Fibroblast of the aortic adventitia (primary cell): ENCODE data around the gene SNHG17. TPM values are rescaled to one million over a fixed set of nuclear protein-coding genes. Genes with fewer than 3 reads are reported as not detected.
A peak's percentile ranks its signal among the peaks of the same experiment; 100 is the strongest.

Experiments used
- DNase-seq: peaks from one replicate; pipeline ENCODE4 v3.0.0-alpha.2; 2010; ENCODE audit warnings: low read depth
- H3K4me3 ChIP-seq: 2 replicates; pipeline ENCODE4 v1.5.1; 2011; ENCODE audit warnings: low read depth, mild to moderate bottlenecking, control low read depth, low read length, moderate library complexity
- total RNA-seq: library from RNA; depleted of rRNA; stranded (reverse); fragments of >200 nt; gene quantifications from 2 replicates; pipeline ENCODE4 v1.2.3, GENCODE V29; 2012; ENCODE audit warnings: low replicate concordance
- TF ChIP-seq, protein P1 (sequence below): IDR thresholded peaks from 2 replicates; pipeline ENCODE4 v1.5.1; 2011; ENCODE audit warnings: mild to moderate bottlenecking, low read length, control low read depth, inconsistent platforms; ENCODE audit not compliant: insufficient read depth

SNHG17 gene
- total RNA-seq: 7.4 and 8.4 TPM in 2 replicates

DNA sequence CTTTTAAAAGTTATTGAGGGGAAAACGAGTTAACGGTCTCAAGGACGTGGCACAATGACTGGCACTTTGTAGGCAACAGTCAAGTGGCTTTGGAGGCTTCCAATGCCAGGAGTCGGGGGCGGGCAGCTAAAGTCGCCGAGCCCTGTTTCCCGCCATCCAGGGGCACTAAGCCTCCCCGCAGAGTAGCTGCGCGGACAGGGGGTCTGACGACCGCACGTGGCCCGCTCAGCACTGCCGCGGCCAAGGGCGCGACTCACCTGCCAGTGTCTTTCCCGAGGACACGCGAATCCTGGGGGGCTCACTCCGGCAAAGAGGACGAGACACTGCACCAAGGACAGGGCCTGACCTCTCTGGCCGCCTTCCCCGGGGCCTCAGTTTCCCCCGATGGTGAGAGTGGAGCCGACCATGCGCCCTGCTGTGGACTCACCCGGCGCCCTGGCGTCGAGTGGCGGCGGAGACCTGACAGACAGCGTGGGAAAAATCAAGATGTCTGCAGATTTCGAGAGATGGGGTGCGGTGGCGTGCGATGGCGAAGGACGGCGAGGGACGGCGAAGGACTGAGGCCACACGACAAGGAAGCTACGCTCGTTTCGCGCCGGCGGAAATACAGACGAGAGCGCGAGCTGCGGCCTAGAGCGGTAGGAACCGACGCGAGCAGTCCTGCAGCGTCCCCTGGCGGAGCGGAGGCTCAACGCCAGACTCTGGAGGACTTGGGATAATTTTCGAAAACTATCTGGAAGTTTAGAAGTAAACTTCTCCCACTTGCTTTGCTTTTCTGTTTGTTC, at the start of gene SNHG17:
Gene SNHG17, minus strand, starts transcription at position 559 of the 785 bp plus-strand sequence.
- H3K4me3 ChIP-seq: peak within 1 kb of the TSS; percentile 90
- DNase-seq: peak; percentile 96
- TF ChIP-seq, protein P1, sequence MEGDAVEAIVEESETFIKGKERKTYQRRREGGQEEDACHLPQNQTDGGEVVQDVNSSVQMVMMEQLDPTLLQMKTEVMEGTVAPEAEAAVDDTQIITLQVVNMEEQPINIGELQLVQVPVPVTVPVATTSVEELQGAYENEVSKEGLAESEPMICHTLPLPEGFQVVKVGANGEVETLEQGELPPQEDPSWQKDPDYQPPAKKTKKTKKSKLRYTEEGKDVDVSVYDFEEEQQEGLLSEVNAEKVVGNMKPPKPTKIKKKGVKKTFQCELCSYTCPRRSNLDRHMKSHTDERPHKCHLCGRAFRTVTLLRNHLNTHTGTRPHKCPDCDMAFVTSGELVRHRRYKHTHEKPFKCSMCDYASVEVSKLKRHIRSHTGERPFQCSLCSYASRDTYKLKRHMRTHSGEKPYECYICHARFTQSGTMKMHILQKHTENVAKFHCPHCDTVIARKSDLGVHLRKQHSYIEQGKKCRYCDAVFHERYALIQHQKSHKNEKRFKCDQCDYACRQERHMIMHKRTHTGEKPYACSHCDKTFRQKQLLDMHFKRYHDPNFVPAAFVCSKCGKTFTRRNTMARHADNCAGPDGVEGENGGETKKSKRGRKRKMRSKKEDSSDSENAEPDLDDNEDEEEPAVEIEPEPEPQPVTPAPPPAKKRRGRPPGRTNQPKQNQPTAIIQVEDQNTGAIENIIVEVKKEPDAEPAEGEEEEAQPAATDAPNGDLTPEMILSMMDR: peak; percentile 100

DNA sequence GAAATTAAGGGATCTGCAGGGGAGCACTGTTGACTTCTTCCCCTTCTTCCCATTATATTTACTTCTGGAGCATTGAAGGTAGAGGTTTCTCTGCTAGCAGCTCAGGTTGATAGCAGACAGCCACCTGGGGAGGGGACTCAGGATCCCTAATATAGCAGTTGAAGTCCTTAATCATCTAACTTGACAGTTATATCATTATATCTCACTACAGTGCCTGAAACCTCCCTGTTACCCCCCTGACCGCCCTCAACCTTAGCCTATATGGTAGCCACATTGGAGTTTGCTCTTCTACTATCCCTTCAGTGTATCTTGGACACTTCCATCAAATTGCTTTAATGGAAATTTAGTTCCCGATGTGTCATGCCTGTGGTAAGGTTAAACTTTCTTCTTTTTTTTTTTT, 44.5 kb upstream of the SNHG17 start:
- no peak for DNase-seq
- H3K4me3 ChIP-seq: no peak overlapping the region
- TF ChIP-seq, protein P1: no peak

- H3K4me3 ChIP-seq: no peak overlapping the region
- TF ChIP-seq, protein P1: no peak
- DNase-seq: no peak
Measured at GRCh38 chr20:38477747-38478146, 42.6 kb upstream of the SNHG17 start.

DNA sequence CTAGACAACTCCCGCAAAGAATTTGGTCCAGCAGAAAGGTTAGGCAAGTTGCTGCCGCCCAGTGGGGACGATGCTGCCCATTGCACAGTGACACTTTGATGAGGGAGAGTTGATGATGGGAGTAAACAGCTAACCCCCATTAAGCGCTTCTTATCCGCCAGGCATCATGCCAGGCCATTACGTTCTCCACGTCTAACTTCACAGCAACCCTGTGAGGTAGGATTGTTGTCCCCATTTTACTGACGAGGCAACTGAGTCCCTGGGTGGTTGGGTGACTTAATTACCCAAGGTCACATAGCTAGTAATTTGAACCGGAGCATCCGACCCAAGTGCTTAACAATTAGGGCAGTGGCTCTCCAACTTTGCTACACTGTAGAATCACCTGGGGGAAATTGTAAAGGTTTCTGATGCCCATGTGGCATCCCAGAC, 38.3 kb upstream of the SNHG17 start:
- H3K4me3 ChIP-seq: peak overlapping the region; percentile 97
- TF ChIP-seq, protein P1: peak; percentile 15
- peak; percentile 31 for DNase-seq

GRCh38 chr20:38472513-38473366, 37.6 kb upstream of the SNHG17 start, which contains the start of gene RALGAPB:
Gene RALGAPB, plus strand, starts transcription at chr20:38472843. Its CDS starts 15,590 bp downstream, at chr20:38488433.
- TF ChIP-seq, protein P1: peak; percentile 53
- H3K4me3 ChIP-seq: peak within 1 kb of the TSS; percentile 97
- peak; percentile 98 for DNase-seq

DNA sequence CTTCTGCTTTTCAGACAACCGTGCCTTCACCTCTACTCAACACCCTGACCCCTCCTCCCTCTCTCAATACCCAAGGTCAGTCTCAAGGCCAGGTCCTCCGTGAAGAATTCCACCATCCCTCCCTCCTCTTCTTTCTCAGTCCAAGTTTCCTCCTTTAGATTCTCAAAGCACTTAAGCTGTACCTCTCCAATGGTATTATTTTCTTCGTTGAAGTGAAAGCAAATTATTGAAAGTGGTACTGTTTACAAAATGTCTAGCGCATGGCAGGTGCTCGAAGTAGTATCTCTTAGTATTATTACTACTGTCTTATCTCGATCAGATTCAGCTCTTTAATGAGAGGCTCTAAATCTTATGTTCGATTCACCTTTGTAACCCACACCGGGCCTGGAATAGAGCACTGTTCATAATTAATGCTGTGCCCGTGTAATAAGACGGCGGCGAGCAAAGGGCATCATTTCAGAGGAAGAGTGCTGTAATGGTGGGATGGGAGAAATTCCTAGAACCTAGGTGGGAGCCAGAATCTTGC, 36.9 kb upstream of the SNHG17 start:
- DNase-seq: no peak
- TF ChIP-seq, protein P1: no peak
- H3K4me3 ChIP-seq: peak overlapping the region; percentile 97
